Right lobe of liver (tissue), 6 donors: Measurements from ENCODE around the gene ANKRD44. TPM values are rescaled to one million over a fixed set of nuclear protein-coding genes. Genes with fewer than 3 reads are reported as not detected.
"Not testable (repeated sequence)": the region's sequence is repeated elsewhere in the genome, so short reads cannot be mapped to it uniquely, and the experiment has no call there.

Experiments used
- ATAC-seq, 4 donors: fragments of 200-7000 bp; cut with Tn5 transposase; one replicate each; pipeline ENCODE4 v1.9.1; 2020; ENCODE audit warnings: mild to moderate bottlenecking in 4 of 4, moderate library complexity in 4 of 4
- DNase-seq, 3 donors: peaks; one replicate each; pipeline ENCODE4 v3.0.0-alpha.2; 2020
- H3K27ac ChIP-seq, 3 donors: fragments of 200-600 bp; one replicate each; pipeline ENCODE4 v1.8.0; 2022
- H3K27me3 ChIP-seq, 2 donors: fragments of 200-600 bp; one replicate each; pipeline ENCODE4 v1.8.0; 2022
- H3K36me3 ChIP-seq, 4 donors: fragments of 200-600 bp; sonication (generic) in 1 of 4; one replicate each; pipeline versions ENCODE4 v1.5.1 to v1.8.0; 2017 to 2022; ENCODE audit warnings: control low read depth in 1 of 4
- H3K4me1 ChIP-seq, 4 donors: fragments of 200-600 bp; sonication (generic) in 1 of 4; one replicate each; pipeline versions ENCODE4 v1.5.1 to v1.8.0; 2017 to 2022; ENCODE audit warnings: control low read depth in 1 of 4
- H3K4me3 ChIP-seq, 3 donors: fragments of 200-600 bp; one replicate each; pipeline ENCODE4 v1.8.0; 2022
- H3K9me3 ChIP-seq, 4 donors: fragments of 200-600 bp; sonication (generic) in 1 of 4; one replicate each; pipeline versions ENCODE4 v1.5.1 to v1.8.0; 2017 to 2022; ENCODE audit warnings: control low read depth in 1 of 4
- POLR2A ChIP-seq: fragments of 450-650 bp; IDR thresholded peaks from one replicate; pipeline ENCODE4 v1.6.1; 2017; ENCODE audit warnings: antibody characterized with exemption, mild to moderate bottlenecking
- WGBS: methylation state at CpG from one replicate; pipeline ENCODE4 v1.1.6; 2018; ENCODE audit warnings: low coverage, low lambda C conversion rate; ENCODE audit not compliant: insufficient coverage; ENCODE audit errors: missing lambda C conversion rate; 5-methylcytosine and 5-hydroxymethylcytosine counted together
- intact Hi-C, 2 donors: fragments of 100-400 bp; cut with DNase I; formaldehyde crosslinking; loops; one replicate each; pipeline versions ENCODE4 v1.11.2 to v1.14.1; 2022
- total RNA-seq, 6 experiments: library from RNA; depleted of rRNA in 2 of 6; stranded (reverse); fragments of >200 nt in 2 of 6; fragmentation: NEBNext Ultra II Directional in 3 of 6; extraction: Animal tissue kit (Norgen Biotek cat#: 25700) in 3 of 6; gene quantifications; one replicate each; pipeline versions ENCODE4 v1.1.0 to v1.2.4, GENCODE V29; 2016 to 2023
- TF ChIP-seq, protein P1 (sequence below), 4 donors: fragments of 200-600 bp in 3 of 4; fragments of 450-650 bp in 1 of 4; IDR thresholded peaks; one replicate each; pipeline versions ENCODE4 v1.5.1 to v1.8.0; 2016 to 2022; ENCODE audit warnings: antibody characterized with exemption in 4 of 4, mild to moderate bottlenecking in 2 of 4
- donor health status: DM: no; HTN: yes; CAD: no.
- donor health status: DM: no; HTN: no; CAD: no.
- donor health status: DM: no; HTN: no; CAD: no.
- donor health status: DM: no; HTN: yes; CAD: no.
- donor health status: DM: no; HTN: yes; CAD: no.

Gene ANKRD44
- total RNA-seq, 6 experiments from 2014 or later: 7.9 to 19.5 (median 13.3) TPM

DNA sequence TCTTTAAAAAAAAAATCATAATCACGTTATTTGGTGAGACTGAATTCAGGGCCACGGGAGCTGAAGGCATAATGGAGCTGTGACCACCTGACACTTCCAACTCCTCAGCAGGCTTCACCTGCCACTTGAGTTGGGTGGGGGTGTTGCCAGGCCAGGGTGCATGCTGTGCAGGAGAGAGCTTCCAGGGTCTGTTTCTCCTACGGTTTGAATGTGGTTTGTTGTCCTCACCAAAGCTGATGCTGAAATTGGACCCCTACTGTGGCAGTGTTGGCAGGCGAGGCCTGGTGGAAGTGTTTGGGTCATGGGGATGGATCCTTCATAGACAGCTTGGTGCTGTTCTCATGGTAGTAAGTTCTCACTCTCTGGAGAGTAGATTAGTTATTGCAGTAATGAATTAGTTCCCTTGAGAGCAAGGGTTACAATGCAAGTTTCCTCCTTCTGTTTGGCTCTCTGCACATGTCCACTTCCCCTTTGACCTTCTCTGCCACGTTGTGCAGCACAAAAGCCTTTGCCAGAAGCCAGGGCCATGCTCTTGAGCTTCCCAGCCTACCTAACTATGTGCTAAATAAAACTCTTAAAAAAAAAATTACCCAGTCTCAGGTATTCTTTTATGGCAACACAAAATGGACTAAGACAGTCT lies 38.3 kb upstream of the ANKRD44 start:
- peak in 1 of 4 donors; percentile 23 for ATAC-seq
- 49% methylated on average over 5 of the region's 5 CpGs for WGBS
- no peak overlapping the region for H3K27ac ChIP-seq

DNA sequence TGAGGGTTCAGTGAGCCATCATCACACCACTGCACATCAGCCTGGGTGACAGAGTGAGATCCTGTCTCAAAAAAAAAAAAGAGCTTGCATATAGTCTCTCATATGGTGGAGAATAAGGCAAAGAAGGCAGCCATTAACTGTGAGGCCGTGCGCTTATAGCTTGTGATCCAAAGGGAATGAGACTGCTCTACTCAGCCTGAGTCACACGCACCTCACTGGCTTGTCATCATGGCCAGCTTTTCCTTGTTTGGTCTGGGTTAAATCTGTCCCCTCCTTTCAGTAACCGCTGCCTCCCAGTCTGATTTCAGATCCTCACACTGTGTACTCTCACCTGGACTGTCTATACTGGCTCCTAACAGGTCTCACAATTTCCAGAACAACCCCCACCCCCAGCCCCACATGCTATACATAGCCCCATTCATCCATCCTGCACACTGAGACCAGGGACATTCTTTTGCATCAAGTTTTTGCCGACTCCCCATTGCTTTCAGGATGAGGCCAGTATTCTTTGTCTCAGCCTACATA lies 35.3 kb upstream of the ANKRD44 start:
- TF ChIP-seq, protein P1, sequence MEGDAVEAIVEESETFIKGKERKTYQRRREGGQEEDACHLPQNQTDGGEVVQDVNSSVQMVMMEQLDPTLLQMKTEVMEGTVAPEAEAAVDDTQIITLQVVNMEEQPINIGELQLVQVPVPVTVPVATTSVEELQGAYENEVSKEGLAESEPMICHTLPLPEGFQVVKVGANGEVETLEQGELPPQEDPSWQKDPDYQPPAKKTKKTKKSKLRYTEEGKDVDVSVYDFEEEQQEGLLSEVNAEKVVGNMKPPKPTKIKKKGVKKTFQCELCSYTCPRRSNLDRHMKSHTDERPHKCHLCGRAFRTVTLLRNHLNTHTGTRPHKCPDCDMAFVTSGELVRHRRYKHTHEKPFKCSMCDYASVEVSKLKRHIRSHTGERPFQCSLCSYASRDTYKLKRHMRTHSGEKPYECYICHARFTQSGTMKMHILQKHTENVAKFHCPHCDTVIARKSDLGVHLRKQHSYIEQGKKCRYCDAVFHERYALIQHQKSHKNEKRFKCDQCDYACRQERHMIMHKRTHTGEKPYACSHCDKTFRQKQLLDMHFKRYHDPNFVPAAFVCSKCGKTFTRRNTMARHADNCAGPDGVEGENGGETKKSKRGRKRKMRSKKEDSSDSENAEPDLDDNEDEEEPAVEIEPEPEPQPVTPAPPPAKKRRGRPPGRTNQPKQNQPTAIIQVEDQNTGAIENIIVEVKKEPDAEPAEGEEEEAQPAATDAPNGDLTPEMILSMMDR (IDR thresholded peaks at IDR 0.05): no peak
- TF ChIP-seq POLR2A: no peak
- DNase-seq (no peak), ATAC-seq (no peak)
- Histone ChIP-seq H3K9me3 (no peaks in the 10 kb centered on the region), H3K27me3 (no peaks in the 10 kb centered on the region), H3K27ac (no peak overlapping the region), H3K4me3 (no peak overlapping the region), H3K36me3 (no peaks in the 10 kb centered on the region), H3K4me1 (no peaks in the 10 kb centered on the region)
- WGBS: 100% methylated on average over 3 of the region's 5 CpGs
- intact Hi-C loops: no loop called here

More for the DNA sequence above, 38.3 kb upstream of the ANKRD44 start:
- intact Hi-C loops: no loop called here
- no peaks in the 10 kb centered on the region for H3K36me3 ChIP-seq
- no peak overlapping the region for H3K4me3 ChIP-seq
- TF ChIP-seq, protein P1 (IDR thresholded peaks at IDR 0.05): no peak
- TF ChIP-seq POLR2A: no peak
- no peak for DNase-seq
- no peaks in the 10 kb centered on the region for H3K4me1 ChIP-seq
- H3K9me3 ChIP-seq: no peaks in the 10 kb centered on the region
- H3K27me3 ChIP-seq: no peaks in the 10 kb centered on the region

DNA sequence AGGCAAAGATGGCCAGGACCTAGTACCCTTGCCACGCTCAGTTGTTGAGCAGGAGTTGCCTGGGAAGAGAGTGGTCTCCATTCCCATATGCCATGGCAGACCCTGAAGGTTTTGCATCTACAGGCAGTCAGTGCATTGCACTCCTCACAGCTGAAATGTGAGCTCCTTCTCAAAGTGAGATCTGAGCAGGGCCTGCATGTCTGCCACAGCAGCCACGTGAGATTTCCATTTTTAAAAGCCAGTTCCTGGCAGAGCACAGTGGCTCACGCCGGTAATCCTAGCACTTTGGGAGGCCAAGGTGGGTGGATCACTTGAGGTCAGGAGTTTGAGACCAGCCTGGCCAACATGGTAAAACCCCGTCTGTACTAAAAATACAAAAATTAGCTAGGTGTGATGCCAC lies 33.4 kb upstream of the ANKRD44 start:
- H3K27me3 ChIP-seq, H3K27ac ChIP-seq, intact Hi-C loops, ATAC-seq, H3K36me3 ChIP-seq, H3K4me3 ChIP-seq, H3K4me1 ChIP-seq, DNase-seq, H3K9me3 ChIP-seq: not testable (repeated sequence)
- 83% methylated on average over 1 of the region's 5 CpGs for WGBS

DNA sequence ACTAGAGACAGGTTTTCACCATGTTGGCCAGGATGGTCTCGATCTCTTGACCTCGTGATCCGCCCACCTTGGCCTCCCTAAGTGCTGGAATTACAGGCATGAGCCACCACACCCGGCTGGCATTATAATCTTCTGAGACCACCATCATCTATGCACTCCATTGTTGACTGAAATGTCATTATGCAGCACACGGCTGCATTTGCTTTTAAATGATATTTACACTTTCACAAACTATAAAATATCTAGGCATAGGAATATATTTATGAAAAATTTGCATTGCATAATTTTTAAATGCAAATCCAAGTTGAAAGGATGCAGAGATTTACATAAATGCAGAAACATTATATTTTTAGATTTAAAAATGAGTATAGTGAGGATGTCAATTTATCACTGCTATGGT lies 30.0 kb upstream of the ANKRD44 start:
- H3K27me3 ChIP-seq: no peaks in the 10 kb centered on the region
- H3K36me3 ChIP-seq: no peaks in the 10 kb centered on the region
- no peaks in the 10 kb centered on the region for H3K4me1 ChIP-seq
- no peak overlapping the region for H3K4me3 ChIP-seq
- 63% methylated on average over 5 of the region's 5 CpGs for WGBS
- DNase-seq: no peak
- intact Hi-C loops: no loop called here
- H3K27ac ChIP-seq: no peak overlapping the region
- no peaks in the 10 kb centered on the region for H3K9me3 ChIP-seq
- TF ChIP-seq, protein P1 (IDR thresholded peaks at IDR 0.05): no peak
- no peak for TF ChIP-seq POLR2A
- ATAC-seq: no peak

DNA sequence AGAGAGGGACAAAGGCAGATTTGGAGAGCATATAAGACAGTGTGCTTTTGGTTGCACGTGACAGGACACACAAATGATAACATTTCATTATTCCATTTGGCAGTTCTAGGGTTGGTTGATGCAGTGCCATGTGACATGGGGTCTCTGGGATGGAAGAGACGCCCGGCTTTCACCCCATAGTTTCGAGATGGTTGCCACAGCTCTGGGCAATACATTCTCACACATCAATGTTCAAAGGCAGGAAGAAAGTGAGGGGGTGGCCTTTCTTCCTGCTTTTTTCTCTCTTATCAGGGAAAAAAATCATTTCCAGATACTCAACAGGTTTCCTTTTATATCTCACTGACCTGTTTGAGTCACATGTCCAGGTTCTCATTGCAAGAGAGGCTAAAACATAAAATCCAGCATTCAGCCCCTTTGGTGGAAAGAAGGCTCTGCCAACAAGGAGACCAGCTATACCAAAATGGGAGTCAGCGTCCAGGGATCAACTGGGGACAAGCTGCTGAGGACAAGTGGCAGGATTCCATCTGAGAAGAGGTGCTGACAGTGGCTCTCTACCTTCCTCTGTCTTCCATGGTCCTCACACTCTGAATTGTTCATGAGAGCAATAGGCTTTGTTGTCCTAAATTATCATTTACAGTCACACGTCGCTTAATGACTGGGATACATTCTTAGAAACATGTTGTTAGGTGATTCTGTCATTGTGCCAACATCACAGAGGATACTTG lies 29.1 kb upstream of the ANKRD44 start:
- ATAC-seq (no peak), DNase-seq (no peak)
- H3K4me1 ChIP-seq: no peaks in the 10 kb centered on the region
- no peaks in the 10 kb centered on the region for H3K9me3 ChIP-seq
- TF ChIP-seq, protein P1 (IDR thresholded peaks at IDR 0.05): no peak
- TF ChIP-seq POLR2A: no peak
- H3K36me3 ChIP-seq: no peaks in the 10 kb centered on the region
- H3K27ac ChIP-seq: no peak overlapping the region
- 68% methylated on average over 4 of the region's 7 CpGs for WGBS
- H3K27me3 ChIP-seq: no peaks in the 10 kb centered on the region
- intact Hi-C loops: no loop called here
- no peak overlapping the region for H3K4me3 ChIP-seq
